Mesendoderm (in vitro differentiated cells): Measurements from ENCODE around the gene STON1.
A peak's percentile ranks its signal among the peaks of the same experiment; 100 is the strongest.

Experiments used
- DNase-seq: peaks from one replicate; pipeline ENCODE4 v3.0.0; 2013
- H2AK5ac ChIP-seq: 2 replicates; pipeline ENCODE4 v1.6.1; 2013; ENCODE audit warnings: low read length, inconsistent platforms
- H2BK120ac ChIP-seq: 2 replicates; pipeline ENCODE4 v1.6.1; 2013; ENCODE audit warnings: low read depth, mild to moderate bottlenecking, low read length, moderate library complexity, mixed read lengths
- H2BK15ac ChIP-seq: replicated peaks from 2 replicates; pipeline ENCODE4 v1.6.1; 2013; ENCODE audit warnings: low read depth, mild to moderate bottlenecking, moderate library complexity
- H2BK5ac ChIP-seq: 2 replicates; pipeline ENCODE4 v1.6.1; 2013; ENCODE audit warnings: low read length, inconsistent platforms
- H3K18ac ChIP-seq: 2 replicates; pipeline ENCODE4 v1.6.1; 2013; ENCODE audit warnings: mild to moderate bottlenecking, low read length, mixed read lengths
- H3K23ac ChIP-seq: one replicate; pipeline ENCODE4 v1.6.1; 2013; ENCODE audit warnings: low read length
- H3K27ac ChIP-seq: 2 replicates; pipeline ENCODE4 v1.5.1; 2013; ENCODE audit warnings: low read depth, mild to moderate bottlenecking, inconsistent platforms, low read length, moderate library complexity
- H3K27me3 ChIP-seq: 2 replicates; pipeline ENCODE4 v1.6.1; 2013; ENCODE audit warnings: low read length, control low read depth, mild to moderate bottlenecking, inconsistent platforms; ENCODE audit not compliant: insufficient read depth, poor library complexity
- H3K36me3 ChIP-seq: 2 replicates; pipeline ENCODE4 v1.6.1; 2013; ENCODE audit warnings: low read length, inconsistent platforms; ENCODE audit not compliant: control insufficient read depth, insufficient read depth
- H3K4ac ChIP-seq: one replicate; pipeline ENCODE4 v1.6.1; 2013; ENCODE audit warnings: low read depth, mild to moderate bottlenecking, low read length, moderate library complexity
- H3K4me1 ChIP-seq: 2 replicates; pipeline ENCODE4 v1.6.1; 2013; ENCODE audit warnings: low read depth, low read length, inconsistent platforms; ENCODE audit not compliant: control insufficient read depth
- H3K4me2 ChIP-seq: 2 replicates; pipeline ENCODE4 v1.6.1; 2013; ENCODE audit warnings: low read length
- H3K4me3 ChIP-seq: 2 replicates; pipeline ENCODE4 v1.5.1; 2013; ENCODE audit warnings: mild to moderate bottlenecking, low read length
- H3K56ac ChIP-seq: one replicate; pipeline ENCODE4 v1.6.1; 2013; ENCODE audit warnings: low read length
- H3K79me1 ChIP-seq: 2 replicates; pipeline ENCODE4 v1.6.1; 2013; ENCODE audit warnings: low read length, inconsistent platforms
- H3K79me2 ChIP-seq: 2 replicates; pipeline ENCODE4 v1.6.1; 2013; ENCODE audit warnings: mild to moderate bottlenecking, low read length; ENCODE audit not compliant: control insufficient read depth, insufficient read depth
- H3K9ac ChIP-seq: 2 replicates; pipeline ENCODE4 v1.6.1; 2013; ENCODE audit warnings: low read length, inconsistent platforms
- H4K5ac ChIP-seq: one replicate; pipeline ENCODE4 v1.6.1; 2013; ENCODE audit warnings: low read length
- H4K8ac ChIP-seq: one replicate; pipeline ENCODE4 v1.6.1; 2013; ENCODE audit warnings: low read depth, mild to moderate bottlenecking, control low read depth, low read length, moderate library complexity
- WGBS: extraction: QIAGEN DNeasy Blood & Tissue Kit; methylation state at CpG from one replicate; pipeline ENCODE4 v1.1.7; 2013; ENCODE audit warnings: low lambda C conversion rate, missing lambda C conversion rate; ENCODE audit not compliant: insufficient coverage; ENCODE audit errors: extremely low coverage; 5-methylcytosine and 5-hydroxymethylcytosine counted together

The STON1 gene

DNA sequence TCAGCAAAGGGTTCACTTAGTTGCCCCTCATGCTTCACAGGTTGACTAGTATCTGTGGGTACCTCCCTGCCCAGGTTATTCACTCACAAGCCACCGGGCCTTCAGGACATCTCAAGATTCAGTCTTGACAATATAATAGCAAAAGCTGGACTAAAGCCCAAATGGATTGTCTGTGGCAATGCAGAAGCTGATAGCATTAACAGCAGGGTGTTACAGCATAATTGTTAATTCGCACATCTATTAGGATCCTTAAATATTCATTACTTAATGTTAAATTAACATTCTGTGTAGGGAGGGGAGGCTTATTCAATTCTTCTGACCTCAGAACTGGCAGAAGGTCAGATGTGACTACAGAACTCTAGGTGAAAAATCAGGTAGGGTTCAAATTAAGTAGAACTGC is 67.5 kb downstream of the STON1 start:
- H3K79me1 ChIP-seq: no peaks in the 10 kb centered on the region
- H3K4me2 ChIP-seq: no peak overlapping the region
- H3K36me3 ChIP-seq: no peaks in the 10 kb centered on the region
- no peak overlapping the region for H4K5ac ChIP-seq
- H3K56ac ChIP-seq: no peak overlapping the region
- H4K8ac ChIP-seq: no peak overlapping the region
- H3K18ac ChIP-seq: no peak overlapping the region
- WGBS: no CpG with 5 or more reads among the region's 2 CpGs
- H3K79me2 ChIP-seq: no peaks in the 10 kb centered on the region
- H2BK5ac ChIP-seq: no peak overlapping the region
- H2BK15ac ChIP-seq: no peak overlapping the region
- H3K27me3 ChIP-seq: no peaks in the 10 kb centered on the region
- no peak overlapping the region for H3K4me3 ChIP-seq
- no peak overlapping the region for H3K9ac ChIP-seq
- no peak overlapping the region for H3K27ac ChIP-seq
- no peak overlapping the region for H2AK5ac ChIP-seq
- no peak for DNase-seq
- H2BK120ac ChIP-seq: no peak overlapping the region
- H3K4me1 ChIP-seq: no peaks in the 10 kb centered on the region
- no peak overlapping the region for H3K23ac ChIP-seq
- H3K4ac ChIP-seq: no peak overlapping the region

DNA sequence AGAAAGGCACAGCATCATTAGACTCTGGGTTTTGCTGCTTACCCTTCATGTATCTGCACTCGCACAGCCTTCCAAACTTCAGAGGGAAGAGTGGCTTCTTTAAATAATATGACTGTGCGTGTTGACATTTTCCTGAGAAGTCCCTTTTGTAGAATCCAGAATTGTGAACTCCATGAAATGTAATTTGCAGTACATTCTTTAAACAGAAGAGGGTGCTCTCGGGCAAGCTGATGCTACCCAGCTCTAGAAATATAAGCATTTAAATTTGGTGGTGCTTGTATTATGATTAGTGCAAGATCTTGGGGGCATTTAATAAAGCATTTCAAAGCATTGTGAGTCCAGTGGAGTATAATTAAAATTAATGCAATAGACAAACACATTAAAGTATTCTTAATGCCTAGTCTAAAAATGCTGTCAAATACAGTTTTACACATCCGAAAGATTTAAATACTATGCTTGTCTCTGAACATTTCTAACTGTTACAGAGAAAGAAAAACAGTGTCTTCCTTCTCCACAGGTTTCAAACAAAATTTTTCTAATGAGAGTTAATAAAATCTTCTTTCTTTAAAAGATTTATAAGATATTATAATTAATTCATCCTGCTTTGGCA is 70.4 kb downstream of the STON1 start:
- H3K79me1 ChIP-seq: no peaks in the 10 kb centered on the region
- H3K79me2 ChIP-seq: no peaks in the 10 kb centered on the region
- no peak overlapping the region for H4K8ac ChIP-seq
- H3K4me2 ChIP-seq: no peak overlapping the region
- no peak overlapping the region for H3K9ac ChIP-seq
- H4K5ac ChIP-seq: no peak overlapping the region
- H3K4me3 ChIP-seq: no peak overlapping the region
- H3K56ac ChIP-seq: no peak overlapping the region
- H3K36me3 ChIP-seq: no peaks in the 10 kb centered on the region
- no peaks in the 10 kb centered on the region for H3K4me1 ChIP-seq
- H3K18ac ChIP-seq: no peak overlapping the region
- no peak overlapping the region for H2BK120ac ChIP-seq
- no peak overlapping the region for H3K27ac ChIP-seq
- H3K23ac ChIP-seq: no peak overlapping the region
- H3K4ac ChIP-seq: no peak overlapping the region
- no peaks in the 10 kb centered on the region for H3K27me3 ChIP-seq
- no CpG with 5 or more reads among the region's 4 CpGs for WGBS
- no peak overlapping the region for H2BK15ac ChIP-seq
- no peak overlapping the region for H2BK5ac ChIP-seq
- DNase-seq: peak; percentile 38
- no peak overlapping the region for H2AK5ac ChIP-seq

DNA sequence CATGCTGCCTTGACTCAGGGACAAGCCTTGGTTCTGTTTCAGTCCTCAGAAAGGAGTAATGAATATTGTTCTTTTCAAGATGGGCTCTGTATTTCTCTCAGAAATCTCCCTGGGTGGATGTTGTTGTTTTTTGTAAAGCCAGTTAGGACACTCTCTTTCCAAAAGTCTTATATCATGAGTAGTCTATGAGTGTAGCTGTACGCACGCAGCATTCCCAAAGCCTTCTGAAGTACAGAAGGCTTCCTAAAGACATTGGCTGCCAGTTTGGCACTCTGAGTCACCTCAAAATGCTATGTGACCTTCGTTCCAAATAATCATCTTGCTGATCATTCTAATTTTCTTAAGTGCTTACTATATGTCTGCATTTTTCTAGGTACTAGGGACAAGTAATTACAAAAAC is 71.0 kb downstream of the STON1 start:
- no CpG with 5 or more reads among the region's 3 CpGs for WGBS
- DNase-seq: no peak
- Histone ChIP-seq H3K36me3 (no peaks in the 10 kb centered on the region), H3K4me1 (no peaks in the 10 kb centered on the region), H3K9ac (no peak overlapping the region), H3K4me3 (no peak overlapping the region), H3K4me2 (no peak overlapping the region), H4K8ac (no peak overlapping the region), H3K56ac (no peak overlapping the region), H3K4ac (no peak overlapping the region), H3K23ac (no peak overlapping the region), H3K79me2 (no peaks in the 10 kb centered on the region), H3K27ac (no peak overlapping the region), H4K5ac (no peak overlapping the region), H3K27me3 (no peaks in the 10 kb centered on the region), H2BK5ac (no peak overlapping the region), H2BK120ac (no peak overlapping the region), H2BK15ac (no peak overlapping the region), H3K18ac (no peak overlapping the region), H2AK5ac (no peak overlapping the region), H3K79me1 (no peaks in the 10 kb centered on the region)

DNA sequence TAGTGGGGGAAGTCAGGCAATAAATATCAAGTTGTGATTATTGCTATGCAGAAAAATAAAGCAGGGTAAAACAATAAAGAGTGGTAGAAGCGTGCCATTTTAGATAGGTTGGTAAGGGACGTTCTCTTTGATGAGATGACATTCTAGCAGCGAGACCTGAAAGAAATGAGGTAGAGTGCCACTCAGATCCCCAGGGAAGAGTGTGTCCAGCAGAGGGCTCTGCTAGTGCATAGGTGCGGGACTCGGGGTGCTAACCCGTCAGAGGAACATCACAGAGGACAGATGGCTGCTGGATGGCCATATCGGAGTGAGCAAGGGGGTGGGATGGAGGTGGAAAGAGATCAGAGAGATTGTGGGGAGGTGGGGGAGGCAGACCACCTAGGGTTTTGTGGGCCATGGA is 71.4 kb downstream of the STON1 start:
- no peaks in the 10 kb centered on the region for H3K4me1 ChIP-seq
- no peak overlapping the region for H2BK120ac ChIP-seq
- no peaks in the 10 kb centered on the region for H3K36me3 ChIP-seq
- no peak overlapping the region for H3K4ac ChIP-seq
- H3K9ac ChIP-seq: no peak overlapping the region
- H2AK5ac ChIP-seq: no peak overlapping the region
- no peak overlapping the region for H4K5ac ChIP-seq
- no peaks in the 10 kb centered on the region for H3K79me2 ChIP-seq
- no peak overlapping the region for H3K18ac ChIP-seq
- no peak overlapping the region for H3K4me2 ChIP-seq
- no peak overlapping the region for H4K8ac ChIP-seq
- H3K4me3 ChIP-seq: no peak overlapping the region
- H3K23ac ChIP-seq: no peak overlapping the region
- no peak overlapping the region for H3K56ac ChIP-seq
- H3K27ac ChIP-seq: no peak overlapping the region
- no peak overlapping the region for H2BK15ac ChIP-seq
- H3K27me3 ChIP-seq: no peaks in the 10 kb centered on the region
- peak; percentile 71 for DNase-seq
- no peaks in the 10 kb centered on the region for H3K79me1 ChIP-seq
- no CpG with 5 or more reads among the region's 7 CpGs for WGBS
- no peak overlapping the region for H2BK5ac ChIP-seq

DNA sequence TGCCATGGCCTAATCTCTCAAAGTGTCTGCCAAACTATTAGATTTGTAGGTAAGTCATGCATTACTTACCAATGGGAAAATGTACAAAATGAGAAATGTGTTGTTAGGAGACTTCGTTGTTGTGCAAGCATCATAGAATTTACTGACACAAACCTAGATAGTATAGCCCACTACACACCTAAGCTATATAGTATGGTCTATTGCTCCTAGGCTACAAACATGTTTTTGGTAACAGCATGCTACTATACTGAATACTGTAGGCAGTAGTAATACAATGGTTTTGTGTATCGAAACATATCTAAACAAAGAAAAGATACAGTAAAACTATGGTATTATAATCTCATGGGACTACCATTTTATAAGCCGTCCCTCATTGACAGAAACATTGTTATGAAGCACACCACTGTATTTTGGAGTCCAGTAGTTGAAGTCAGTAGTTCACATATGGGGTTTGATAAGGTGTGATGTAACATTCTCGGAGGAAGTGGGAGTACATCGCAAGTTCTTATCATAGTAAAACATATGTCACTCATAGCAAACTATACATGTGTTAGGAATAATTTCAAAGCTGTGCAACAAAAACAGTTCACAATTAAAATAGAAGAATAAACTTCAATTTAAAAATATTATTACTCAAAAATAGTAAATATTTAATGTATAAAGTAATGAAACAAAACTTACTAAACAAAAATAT is 75.7 kb downstream of the STON1 start:
- no peak overlapping the region for H3K27ac ChIP-seq
- no peak overlapping the region for H4K5ac ChIP-seq
- H3K27me3 ChIP-seq: no peaks in the 10 kb centered on the region
- no peak overlapping the region for H2AK5ac ChIP-seq
- no peak overlapping the region for H3K9ac ChIP-seq
- no peak overlapping the region for H2BK15ac ChIP-seq
- H4K8ac ChIP-seq: no peak overlapping the region
- no peak for DNase-seq
- H2BK120ac ChIP-seq: no peak overlapping the region
- no CpG with 5 or more reads among the region's 5 CpGs for WGBS
- no peak overlapping the region for H3K56ac ChIP-seq
- H3K4ac ChIP-seq: no peak overlapping the region
- H3K36me3 ChIP-seq: no peaks in the 10 kb centered on the region
- no peak overlapping the region for H3K4me3 ChIP-seq
- H3K79me2 ChIP-seq: no peaks in the 10 kb centered on the region
- H3K79me1 ChIP-seq: no peaks in the 10 kb centered on the region
- no peak overlapping the region for H3K23ac ChIP-seq
- no peak overlapping the region for H3K18ac ChIP-seq
- no peak overlapping the region for H2BK5ac ChIP-seq
- no peaks in the 10 kb centered on the region for H3K4me1 ChIP-seq
- H3K4me2 ChIP-seq: no peak overlapping the region
